Measurements from ENCODE around the gene NSD1. TPM values are rescaled to one million over a fixed set of nuclear protein-coding genes. Genes with fewer than 3 reads are reported as not detected.

The NSD1 gene
- total RNA-seq, 4 donors from 2014 or later: 46.4 to 112 (median 50.1) TPM

- H3K4me3 ChIP-seq: no peak overlapping the region
- no peaks in the 10 kb centered on the region for H3K9me3 ChIP-seq
- no peaks in the 10 kb centered on the region for H3K27me3 ChIP-seq
- H3K4me1 ChIP-seq: peaks cover 0 to 26% (median 0%) of the 10 kb centered on the region in 4 donors
- peak overlapping the region in 1 of 4 donors; percentile 31 for H3K27ac ChIP-seq
- DNase-seq: no peak
- TF ChIP-seq POLR2A (IDR thresholded peaks at IDR 0.05): no peak
- TF ChIP-seq CTCF (IDR thresholded peaks at IDR 0.05): no peak
- H3K36me3 ChIP-seq: no peaks in the 10 kb centered on the region
These were observed 23.8 kb upstream of the NSD1 start for GRCh38 chr5:177109810-177110209.

- TF ChIP-seq POLR2A (IDR thresholded peaks at IDR 0.05): no peak
- peak; percentile 89 to 93 (median 92) for TF ChIP-seq CTCF (IDR thresholded peaks at IDR 0.05)
- H3K27ac ChIP-seq: no peak overlapping the region
- H3K27me3 ChIP-seq: no peaks in the 10 kb centered on the region
- H3K4me1 ChIP-seq: peaks cover 0 to 36% (median 0%) of the 10 kb centered on the region in 4 donors
- no peak overlapping the region for H3K4me3 ChIP-seq
- peak; percentile 67 to 81 (median 76) for DNase-seq
- H3K36me3 ChIP-seq: no peaks in the 10 kb centered on the region
- no peaks in the 10 kb centered on the region for H3K9me3 ChIP-seq
These were observed 21.7 kb upstream of the NSD1 start for GRCh38 chr5:177111720-177112394.

- Histone ChIP-seq H3K27me3 (no peaks in the 10 kb centered on the region), H3K4me3 (no peak overlapping the region), H3K27ac (no peak overlapping the region), H3K36me3 (no peaks in the 10 kb centered on the region), H3K9me3 (no peaks in the 10 kb centered on the region), H3K4me1 (peaks cover 0 to 36% (median 0%) of the 10 kb centered on the region in 4 donors)
- no peak for DNase-seq
- TF ChIP-seq POLR2A (IDR thresholded peaks at IDR 0.05) (no peak), CTCF (IDR thresholded peaks at IDR 0.05) (no peak)
These were observed 20.9 kb upstream of the NSD1 start for GRCh38 chr5:177112589-177113220.

- no peak overlapping the region for H3K4me3 ChIP-seq
- peak overlapping the region in 3 of 4 donors; percentile 7 to 38 (median 37) for H3K27ac ChIP-seq
- no peaks in the 10 kb centered on the region for H3K36me3 ChIP-seq
- peaks cover 0 to 36% (median 0%) of the 10 kb centered on the region in 4 donors for H3K4me1 ChIP-seq
- H3K9me3 ChIP-seq: no peaks in the 10 kb centered on the region
- peak; percentile 75 to 92 (median 84) for DNase-seq
- TF ChIP-seq POLR2A (IDR thresholded peaks at IDR 0.05) (no peak), CTCF (IDR thresholded peaks at IDR 0.05) (peak; percentile 97 to 99 (median 97))
- no peaks in the 10 kb centered on the region for H3K27me3 ChIP-seq
These were observed 19.8 kb upstream of the NSD1 start for GRCh38 chr5:177113566-177114424.

GRCh38 chr5:177116631-177117373 lies 16.8 kb upstream of the NSD1 start:
- Histone ChIP-seq H3K36me3 (no peaks in the 10 kb centered on the region), H3K27ac (peak overlapping the region; percentile 9 to 77 (median 70)), H3K9me3 (no peaks in the 10 kb centered on the region), H3K27me3 (no peaks in the 10 kb centered on the region), H3K4me3 (peak overlapping the region; percentile 2 to 38 (median 29)), H3K4me1 (peaks cover 0 to 22% (median 0%) of the 10 kb centered on the region in 4 donors)
- TF ChIP-seq POLR2A (IDR thresholded peaks at IDR 0.05) (no peak), CTCF (IDR thresholded peaks at IDR 0.05) (no peak)
- peak; percentile 78 to 91 (median 88) for DNase-seq
